ENCODE results near the gene MEN1. TPM values are rescaled to one million over a fixed set of nuclear protein-coding genes. Genes with fewer than 3 reads are reported as not detected.

The MEN1 gene
- total RNA-seq, 3 donors from 2014 or later: 19.3 to 26.4 (median 21.9) TPM

DNA sequence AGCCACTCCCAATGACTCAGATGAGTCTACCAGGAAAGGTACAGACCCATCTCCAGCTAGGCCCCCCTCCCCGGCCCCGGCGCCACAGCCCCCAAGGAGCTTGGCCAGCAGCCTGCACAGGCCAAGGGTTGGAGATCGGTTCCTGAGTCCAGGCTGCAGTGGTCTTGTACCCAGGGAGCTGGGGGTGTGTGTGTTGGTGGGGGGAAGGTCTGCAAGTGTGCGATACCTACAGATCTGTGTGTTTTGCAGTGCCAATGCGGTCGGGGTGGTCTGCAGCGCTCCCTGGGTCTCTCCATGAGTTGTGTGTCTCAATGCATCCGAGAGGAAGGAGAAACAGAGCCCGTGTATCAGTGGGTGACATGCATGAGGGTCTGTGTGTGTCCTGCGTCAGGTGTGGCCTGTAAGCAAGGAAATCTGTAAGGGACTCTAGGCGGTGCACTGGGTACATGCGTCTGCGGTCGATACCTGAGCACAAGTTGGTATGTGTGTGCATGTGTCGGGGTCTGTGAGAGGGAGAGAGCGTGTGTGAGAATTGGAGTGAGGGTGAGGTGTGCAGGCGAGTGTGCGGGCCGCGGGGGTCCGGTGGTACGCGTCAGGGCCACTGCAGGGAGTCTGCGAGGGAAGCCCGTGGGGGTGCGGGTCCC lies 33.5 kb upstream of the MEN1 start:
- ATAC-seq: peak; percentile 1
- TF ChIP-seq, protein P1, sequence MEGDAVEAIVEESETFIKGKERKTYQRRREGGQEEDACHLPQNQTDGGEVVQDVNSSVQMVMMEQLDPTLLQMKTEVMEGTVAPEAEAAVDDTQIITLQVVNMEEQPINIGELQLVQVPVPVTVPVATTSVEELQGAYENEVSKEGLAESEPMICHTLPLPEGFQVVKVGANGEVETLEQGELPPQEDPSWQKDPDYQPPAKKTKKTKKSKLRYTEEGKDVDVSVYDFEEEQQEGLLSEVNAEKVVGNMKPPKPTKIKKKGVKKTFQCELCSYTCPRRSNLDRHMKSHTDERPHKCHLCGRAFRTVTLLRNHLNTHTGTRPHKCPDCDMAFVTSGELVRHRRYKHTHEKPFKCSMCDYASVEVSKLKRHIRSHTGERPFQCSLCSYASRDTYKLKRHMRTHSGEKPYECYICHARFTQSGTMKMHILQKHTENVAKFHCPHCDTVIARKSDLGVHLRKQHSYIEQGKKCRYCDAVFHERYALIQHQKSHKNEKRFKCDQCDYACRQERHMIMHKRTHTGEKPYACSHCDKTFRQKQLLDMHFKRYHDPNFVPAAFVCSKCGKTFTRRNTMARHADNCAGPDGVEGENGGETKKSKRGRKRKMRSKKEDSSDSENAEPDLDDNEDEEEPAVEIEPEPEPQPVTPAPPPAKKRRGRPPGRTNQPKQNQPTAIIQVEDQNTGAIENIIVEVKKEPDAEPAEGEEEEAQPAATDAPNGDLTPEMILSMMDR (IDR thresholded peaks at IDR 0.05): no peak
- Histone ChIP-seq H3K36me3 (ENCODE audit: low read depth) (no peaks in the 10 kb centered on the region), H3K4me1 (ENCODE audit: low read depth) (peaks cover 25% of the 10 kb centered on the region), H3K4me3 (peak overlapping the region; percentile 38), H3K9me3 (no peaks in the 10 kb centered on the region)
- DNase-seq: peak in 1 of 3 donors; percentile 39
- intact Hi-C loops (cut with DNase I, micrococcal nuclease): no loop called here

DNA sequence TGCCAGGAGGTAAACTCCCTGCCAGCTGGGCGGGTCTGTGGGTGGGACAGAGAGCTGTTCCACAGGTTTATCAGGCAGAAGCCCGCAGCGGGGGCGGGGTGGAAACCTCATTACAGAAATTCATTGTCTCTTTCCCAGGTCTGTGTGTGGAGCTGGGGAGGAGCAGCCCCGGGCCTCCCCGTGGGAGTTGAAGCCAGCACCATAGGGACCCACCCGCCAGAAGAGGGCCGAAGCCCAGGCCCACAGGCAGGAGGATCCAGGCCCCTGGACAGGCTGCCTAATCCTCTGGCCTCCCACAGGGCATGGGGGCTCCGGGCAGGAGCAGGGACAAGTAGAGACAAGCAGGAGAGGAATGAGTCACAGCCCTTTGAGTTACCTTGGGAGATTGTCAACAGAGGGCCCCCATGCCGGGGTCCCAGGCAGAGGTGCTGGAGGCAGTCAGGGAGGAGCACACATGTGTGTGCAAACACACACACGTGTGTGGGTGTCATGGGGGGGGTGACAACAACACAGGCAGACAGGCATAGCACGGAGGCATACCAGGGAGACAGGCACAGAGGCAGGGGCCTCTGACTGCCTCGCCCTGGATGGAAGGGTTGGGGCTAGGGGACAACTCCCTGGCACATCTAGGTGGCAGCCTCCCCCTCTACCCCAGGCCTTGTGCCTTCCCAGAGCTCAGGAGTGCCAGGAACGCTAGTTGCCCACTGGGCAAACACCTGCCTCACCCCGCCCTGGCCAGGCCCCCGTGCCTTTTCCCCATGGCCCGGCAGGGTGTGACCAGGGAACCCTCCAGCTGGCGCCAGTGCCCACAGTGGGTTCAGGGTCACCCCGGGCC lies 32.7 kb upstream of the MEN1 start:
- intact Hi-C loops (cut with DNase I, micrococcal nuclease): no loop called here
- H3K9me3 ChIP-seq: no peaks in the 10 kb centered on the region
- peaks cover 17% of the 10 kb centered on the region for H3K4me1 ChIP-seq (ENCODE audit: low read depth)
- peak; percentile 85 to 91 (median 88) for DNase-seq
- ATAC-seq: peak; percentile 60
- H3K36me3 ChIP-seq (ENCODE audit: low read depth): peaks cover 2% of the 10 kb centered on the region
- TF ChIP-seq, protein P1 (IDR thresholded peaks at IDR 0.05): no peak
- H3K4me3 ChIP-seq: peak overlapping the region; percentile 9

DNA sequence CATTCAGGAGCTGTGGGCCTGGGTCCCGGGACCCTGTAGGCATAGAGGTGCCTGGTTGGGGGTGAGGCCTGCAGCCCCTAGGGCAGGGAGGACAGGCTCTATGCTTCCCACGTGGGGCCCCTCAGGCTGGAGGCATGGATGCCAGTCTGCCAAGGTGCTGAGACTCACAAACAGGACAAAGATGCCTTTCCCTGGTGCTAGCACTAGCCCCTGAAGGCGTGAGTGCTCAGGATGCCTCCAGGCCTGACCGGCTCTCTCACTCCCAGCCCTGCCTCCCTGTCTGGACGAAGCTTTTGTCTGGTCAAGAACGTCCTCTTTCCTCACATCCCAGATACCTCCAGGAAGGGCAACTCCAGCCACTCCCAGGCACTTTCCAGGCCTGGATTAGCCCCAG lies 32.0 kb upstream of the MEN1 start:
- peaks cover 10% of the 10 kb centered on the region for H3K4me1 ChIP-seq (ENCODE audit: low read depth)
- H3K9me3 ChIP-seq: no peaks in the 10 kb centered on the region
- DNase-seq (peak in 1 of 3 donors; percentile 48), ATAC-seq (no peak)
- intact Hi-C loops (cut with DNase I, micrococcal nuclease): no loop called here
- peaks cover 2% of the 10 kb centered on the region for H3K36me3 ChIP-seq (ENCODE audit: low read depth)
- H3K4me3 ChIP-seq: no peak overlapping the region
- TF ChIP-seq, protein P1 (IDR thresholded peaks at IDR 0.05): no peak

DNA sequence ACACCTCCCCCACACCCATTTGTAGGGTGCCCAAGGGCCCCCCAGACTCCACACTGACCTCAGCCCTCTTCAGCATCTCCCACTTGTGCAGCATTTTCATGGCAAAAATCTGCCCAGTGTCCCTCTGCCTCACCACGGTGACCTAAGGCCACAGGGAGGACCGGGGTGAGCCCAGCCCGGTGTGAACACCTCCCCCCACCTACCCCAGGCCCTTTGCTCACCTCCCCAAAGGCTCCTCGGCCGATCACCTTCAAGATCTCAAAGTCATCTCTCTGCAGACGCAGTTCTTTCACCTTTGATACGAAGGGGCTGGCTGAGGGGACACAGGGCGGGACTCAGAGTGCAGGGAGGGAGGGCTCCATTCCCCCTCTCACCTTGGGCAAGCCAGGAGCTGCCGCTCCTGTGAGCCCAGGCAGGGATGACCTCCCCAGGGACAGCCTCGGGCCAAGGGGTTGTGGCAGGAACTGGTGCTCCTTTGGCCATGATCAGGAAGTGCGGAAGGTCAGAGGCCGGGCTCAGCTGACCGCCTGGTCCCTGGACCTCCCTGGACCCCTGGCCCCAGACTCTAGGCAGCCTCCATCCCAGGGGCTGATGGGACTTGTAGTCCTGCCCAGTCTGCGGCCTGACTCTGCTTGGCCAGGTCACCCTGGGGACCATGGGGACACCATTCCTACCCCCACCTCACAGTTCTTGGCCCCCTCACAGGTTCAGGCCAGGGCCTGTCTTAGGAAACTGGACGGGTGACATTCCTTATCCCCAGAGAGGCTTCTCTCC lies 31.4 kb upstream of the MEN1 start:
- DNase-seq: peak in 1 of 3 donors; percentile 48
- intact Hi-C loops (cut with DNase I, micrococcal nuclease): no loop called here
- TF ChIP-seq, protein P1 (IDR thresholded peaks at IDR 0.05): no peak
- no peak overlapping the region for H3K4me3 ChIP-seq
- H3K4me1 ChIP-seq (ENCODE audit: low read depth): peaks cover 7% of the 10 kb centered on the region
- peaks cover 2% of the 10 kb centered on the region for H3K36me3 ChIP-seq (ENCODE audit: low read depth)
- no peaks in the 10 kb centered on the region for H3K9me3 ChIP-seq
- no peak for ATAC-seq

DNA sequence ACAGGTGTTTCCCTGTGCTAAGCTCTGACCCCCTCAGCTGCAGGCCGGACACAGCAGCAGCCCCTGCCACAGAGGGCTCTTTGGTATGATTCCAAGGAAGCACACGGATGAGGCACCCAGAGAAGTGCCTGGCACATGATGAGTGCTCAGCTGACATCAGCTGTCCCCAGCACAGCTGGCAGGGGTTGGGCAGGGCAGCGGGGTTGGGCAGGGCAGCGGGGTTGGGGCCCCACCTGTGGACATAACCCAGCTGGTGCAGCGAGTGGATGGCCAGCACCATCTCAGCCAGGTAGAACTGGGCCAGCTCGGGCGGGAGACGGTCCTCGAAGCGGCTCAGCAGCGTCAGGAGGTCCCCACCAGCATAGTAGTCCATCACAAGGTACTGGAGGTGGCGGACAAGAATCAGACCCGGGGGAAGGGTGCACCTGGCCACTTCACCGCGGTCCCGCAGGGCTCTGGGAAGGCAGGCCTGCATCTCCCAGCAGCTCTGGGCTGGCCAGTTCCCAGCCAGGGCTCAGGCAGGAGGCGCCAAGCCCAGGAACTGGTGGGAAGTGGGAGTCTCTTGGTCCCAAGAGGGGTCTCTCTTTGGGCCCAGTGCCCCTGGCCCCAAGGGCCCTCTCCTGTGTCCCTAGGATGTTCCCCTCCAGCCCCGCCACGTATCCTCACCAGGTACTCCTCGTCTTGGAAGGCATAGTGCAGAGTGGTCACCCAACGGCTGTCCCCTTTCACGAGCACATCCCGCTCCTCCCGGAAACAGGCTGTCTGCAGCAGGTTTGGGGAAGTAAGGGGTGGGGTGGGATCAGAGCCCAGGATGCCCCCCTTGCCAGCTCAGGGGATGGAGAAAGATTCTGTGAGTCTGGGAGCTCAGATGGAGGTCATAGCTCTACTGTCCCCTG lies 29.8 kb upstream of the MEN1 start:
- no peak overlapping the region for H3K4me3 ChIP-seq
- no peaks in the 10 kb centered on the region for H3K9me3 ChIP-seq
- intact Hi-C loops (cut with DNase I, micrococcal nuclease): no loop called here
- H3K36me3 ChIP-seq (ENCODE audit: low read depth): peaks cover 2% of the 10 kb centered on the region
- DNase-seq (peak in 1 of 3 donors; percentile 48), ATAC-seq (no peak)
- peaks cover 7% of the 10 kb centered on the region for H3K4me1 ChIP-seq (ENCODE audit: low read depth)
- TF ChIP-seq, protein P1 (IDR thresholded peaks at IDR 0.05): no peak
